ENCODE results near the gene SLC7A6OS.

Gene SLC7A6OS

DNA sequence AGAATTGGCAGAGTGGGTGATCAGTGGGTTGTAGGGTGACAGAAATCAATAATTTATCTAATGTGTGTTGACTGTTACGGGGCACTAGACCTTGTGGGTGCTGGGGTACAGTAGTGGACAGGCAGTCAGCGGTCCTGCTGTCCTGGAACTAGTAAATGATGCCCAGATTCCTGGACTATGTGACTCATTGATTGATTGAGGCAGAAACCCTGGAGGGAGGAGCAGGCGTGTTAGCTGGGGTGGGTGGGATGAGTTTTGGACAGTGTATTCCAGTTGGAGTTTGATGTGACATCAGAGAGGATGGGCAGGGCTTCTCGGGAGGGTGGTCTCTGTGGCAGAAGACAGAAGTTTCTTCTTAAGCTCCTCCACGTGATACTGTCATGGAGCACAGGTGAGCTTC, 24.4 kb upstream of the SLC7A6OS start:
- in situ Hi-C loops (cut with MboI; ENCODE audit: low pct_unique_long_range_greater_than_20kb, low sequenced_read_pairs, unreplicated experiment): no loop called here
- TF ChIP-seq, protein P1, sequence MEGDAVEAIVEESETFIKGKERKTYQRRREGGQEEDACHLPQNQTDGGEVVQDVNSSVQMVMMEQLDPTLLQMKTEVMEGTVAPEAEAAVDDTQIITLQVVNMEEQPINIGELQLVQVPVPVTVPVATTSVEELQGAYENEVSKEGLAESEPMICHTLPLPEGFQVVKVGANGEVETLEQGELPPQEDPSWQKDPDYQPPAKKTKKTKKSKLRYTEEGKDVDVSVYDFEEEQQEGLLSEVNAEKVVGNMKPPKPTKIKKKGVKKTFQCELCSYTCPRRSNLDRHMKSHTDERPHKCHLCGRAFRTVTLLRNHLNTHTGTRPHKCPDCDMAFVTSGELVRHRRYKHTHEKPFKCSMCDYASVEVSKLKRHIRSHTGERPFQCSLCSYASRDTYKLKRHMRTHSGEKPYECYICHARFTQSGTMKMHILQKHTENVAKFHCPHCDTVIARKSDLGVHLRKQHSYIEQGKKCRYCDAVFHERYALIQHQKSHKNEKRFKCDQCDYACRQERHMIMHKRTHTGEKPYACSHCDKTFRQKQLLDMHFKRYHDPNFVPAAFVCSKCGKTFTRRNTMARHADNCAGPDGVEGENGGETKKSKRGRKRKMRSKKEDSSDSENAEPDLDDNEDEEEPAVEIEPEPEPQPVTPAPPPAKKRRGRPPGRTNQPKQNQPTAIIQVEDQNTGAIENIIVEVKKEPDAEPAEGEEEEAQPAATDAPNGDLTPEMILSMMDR (IDR thresholded peaks at IDR 0.05; ENCODE audit: extremely low read depth, insufficient read depth, missing control alignments): no peak
- DNase-seq (ENCODE audit: low spot score): no peak

DNA sequence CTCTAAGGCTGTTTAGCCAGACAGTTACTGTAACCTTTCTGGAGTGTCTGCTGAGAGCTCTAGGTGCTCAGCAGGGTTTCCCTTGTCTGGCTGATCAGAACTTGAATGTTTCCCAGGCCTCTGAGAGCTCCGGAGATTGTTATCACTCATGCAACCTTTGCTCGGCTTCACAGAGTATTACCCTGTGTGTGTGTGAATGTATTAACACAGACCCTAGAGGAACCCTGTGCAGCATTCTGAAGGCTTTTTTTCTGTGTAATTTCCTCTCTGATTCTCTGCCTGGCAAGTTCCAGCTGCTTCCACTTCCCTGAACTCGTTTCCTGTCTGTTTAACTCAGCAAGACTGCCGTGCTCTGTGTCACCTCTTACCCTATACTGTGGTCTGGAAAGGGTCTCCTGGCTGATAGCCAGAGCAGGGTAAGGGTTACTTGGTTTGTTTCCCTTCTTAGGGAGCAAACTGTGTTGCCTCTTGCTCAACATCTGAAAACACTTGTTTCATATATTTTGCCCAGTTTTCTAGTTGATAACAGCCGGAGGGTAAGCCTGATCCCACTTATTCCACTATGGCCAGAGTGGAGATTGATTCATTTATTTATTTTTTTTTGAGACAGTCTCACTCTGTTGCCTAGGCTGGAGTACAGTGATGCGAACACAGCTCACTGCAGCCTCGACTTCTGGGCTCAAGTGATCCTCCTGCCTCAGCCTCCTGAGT, 21.8 kb upstream of the SLC7A6OS start:
- in situ Hi-C loops (cut with MboI; ENCODE audit: low pct_unique_long_range_greater_than_20kb, low sequenced_read_pairs, unreplicated experiment): no loop called here
- DNase-seq (ENCODE audit: low spot score): no peak
- TF ChIP-seq, protein P1 (IDR thresholded peaks at IDR 0.05; ENCODE audit: extremely low read depth, insufficient read depth, missing control alignments): no peak

DNA sequence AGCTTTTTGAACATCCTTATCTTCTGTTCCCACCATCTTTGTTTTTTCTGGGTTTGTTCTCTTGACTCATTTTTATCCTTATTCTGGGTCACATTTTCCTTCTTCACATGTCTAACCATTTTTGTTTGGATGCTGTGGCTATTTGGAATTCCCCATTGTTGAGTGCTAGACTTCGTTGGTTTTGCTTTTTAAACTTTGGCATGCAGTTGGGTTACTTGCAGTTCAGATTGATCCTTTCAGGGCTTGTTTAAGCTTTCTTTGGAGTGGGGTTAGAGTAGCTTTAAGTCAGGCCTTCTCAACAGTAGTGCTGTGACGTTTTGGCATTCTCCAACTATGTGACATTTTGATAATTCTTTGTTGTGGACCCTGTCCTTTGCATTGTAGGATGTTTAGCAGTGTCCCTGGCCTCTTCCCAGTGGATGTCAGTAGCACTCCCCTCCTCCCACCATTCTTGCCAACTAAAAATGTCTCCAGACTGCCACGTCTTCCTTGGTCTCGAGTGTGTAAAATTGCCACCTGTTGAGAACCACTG, 21.2 kb upstream of the SLC7A6OS start:
- in situ Hi-C loops (cut with MboI; ENCODE audit: low pct_unique_long_range_greater_than_20kb, low sequenced_read_pairs, unreplicated experiment): no loop called here
- DNase-seq (ENCODE audit: low spot score): no peak
- TF ChIP-seq, protein P1 (IDR thresholded peaks at IDR 0.05; ENCODE audit: extremely low read depth, insufficient read depth, missing control alignments): no peak

DNA sequence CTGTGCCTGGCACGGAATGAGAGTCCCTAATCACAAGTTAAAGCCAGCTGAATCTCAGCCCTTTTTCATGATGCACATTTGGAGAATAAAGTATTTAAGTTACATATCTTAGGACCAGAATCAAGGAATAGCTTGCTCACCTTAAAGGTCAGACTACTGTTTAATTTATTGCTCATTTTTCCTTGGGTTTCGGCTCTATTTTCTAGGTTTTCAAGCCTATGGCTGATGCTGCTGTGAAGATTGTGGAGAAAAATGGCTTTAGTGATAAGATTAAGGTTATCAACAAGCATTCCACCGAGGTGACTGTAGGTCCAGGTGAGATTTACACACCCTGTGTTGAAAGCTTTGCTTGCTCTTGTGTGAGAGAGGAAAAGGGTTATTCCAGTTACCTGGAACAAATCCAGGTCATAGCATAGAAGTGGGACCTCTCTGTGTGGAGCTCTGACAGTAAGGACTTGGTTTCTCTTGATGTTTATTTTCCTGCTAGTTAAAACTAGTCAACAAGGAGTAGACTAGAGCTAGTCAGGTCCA, 18.2 kb upstream of the SLC7A6OS start:
- no peak for DNase-seq (ENCODE audit: low spot score)
- in situ Hi-C loops (cut with MboI; ENCODE audit: low pct_unique_long_range_greater_than_20kb, low sequenced_read_pairs, unreplicated experiment): loop anchor here (5.0 kb wide), 1 partner anchor 67 kb away; the partner anchor contains the start of gene SLC7A6
- TF ChIP-seq, protein P1 (IDR thresholded peaks at IDR 0.05; ENCODE audit: extremely low read depth, insufficient read depth, missing control alignments): no peak

DNA sequence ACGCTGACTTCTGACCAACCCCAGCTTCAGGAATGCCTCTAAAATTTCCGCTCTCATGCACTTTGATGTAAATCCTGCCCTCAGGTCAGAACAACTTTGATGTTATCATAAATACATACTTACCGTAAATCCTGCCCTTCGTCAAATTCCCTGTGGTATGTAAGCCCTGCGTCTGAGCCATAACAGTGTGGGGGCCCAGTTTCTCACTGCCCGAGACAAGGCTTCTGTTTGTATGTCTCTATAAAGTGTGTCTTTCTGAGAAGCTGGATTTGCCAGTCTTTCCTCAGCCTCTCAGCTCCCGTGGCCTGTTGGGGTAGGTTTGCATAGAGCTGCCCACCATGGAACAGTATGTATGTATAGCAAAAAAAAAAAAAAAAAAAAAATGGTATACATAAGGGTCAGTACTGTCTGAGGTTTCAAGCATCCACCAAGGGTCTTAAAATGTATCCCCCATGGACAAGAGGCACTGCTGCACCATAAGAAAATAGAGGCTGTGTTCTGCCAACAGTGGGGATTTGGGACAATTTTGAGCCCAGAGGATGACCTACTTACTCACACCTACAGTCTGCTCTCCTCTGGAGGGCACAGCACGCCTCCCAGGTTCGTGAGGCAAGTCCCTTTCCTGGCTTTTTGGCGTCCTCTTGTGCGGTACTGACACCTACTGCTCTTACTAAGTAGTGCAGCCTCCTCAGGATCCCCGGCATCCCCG, 17.6 kb upstream of the SLC7A6OS start:
- peak; percentile 82 for DNase-seq (ENCODE audit: low spot score)
- in situ Hi-C loops (cut with MboI; ENCODE audit: low pct_unique_long_range_greater_than_20kb, low sequenced_read_pairs, unreplicated experiment): loop anchor here (5.0 kb wide), 1 partner anchor 66 kb away; the partner anchor contains the start of gene SLC7A6
- TF ChIP-seq, protein P1 (IDR thresholded peaks at IDR 0.05; ENCODE audit: extremely low read depth, insufficient read depth, missing control alignments): peak; percentile 94

DNA sequence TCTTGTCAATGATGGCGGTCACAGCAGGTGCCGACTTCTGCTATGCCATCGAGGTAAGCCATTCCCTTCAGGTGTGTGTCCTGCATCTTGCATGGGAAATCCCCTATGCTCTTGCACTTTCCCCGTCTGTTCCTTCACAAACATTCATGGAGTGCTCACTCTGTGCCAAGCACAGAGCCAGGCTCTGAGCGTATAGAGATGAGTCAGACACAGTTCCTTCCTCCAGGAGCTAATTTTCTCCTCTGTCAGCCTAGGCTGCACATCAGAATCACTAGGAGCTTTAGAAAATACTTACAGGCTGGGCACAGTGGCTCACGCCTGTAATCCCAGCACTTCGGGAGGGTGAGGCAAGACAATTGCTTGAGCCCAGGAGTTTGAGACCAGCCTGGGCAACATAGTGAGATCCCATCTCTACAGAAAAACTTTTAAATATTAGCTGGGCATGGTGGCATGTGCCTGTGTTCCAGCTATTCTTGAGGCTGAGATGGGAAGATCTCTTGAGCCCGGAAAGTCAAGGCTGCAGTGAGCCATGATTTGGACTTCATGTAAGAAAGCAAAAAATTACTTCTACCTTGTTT, 14.1 kb upstream of the SLC7A6OS start:
- in situ Hi-C loops (cut with MboI; ENCODE audit: low pct_unique_long_range_greater_than_20kb, low sequenced_read_pairs, unreplicated experiment): loop anchor here (5.0 kb wide), 1 partner anchor 63 kb away; the partner anchor contains the start of gene SLC7A6

More for the DNA sequence above, 14.1 kb upstream of the SLC7A6OS start:
- DNase-seq (ENCODE audit: low spot score): no peak
- TF ChIP-seq, protein P1 (IDR thresholded peaks at IDR 0.05; ENCODE audit: extremely low read depth, insufficient read depth, missing control alignments): no peak
